ENCODE data around the gene POP4. TPM values are rescaled to one million over a fixed set of nuclear protein-coding genes. Genes with fewer than 3 reads are reported as not detected.
A peak's percentile ranks its signal among the peaks of the same experiment; 100 is the strongest.

POP4 gene
- total RNA-seq, 1 donor from 2014 or later: 66.4 TPM

DNA sequence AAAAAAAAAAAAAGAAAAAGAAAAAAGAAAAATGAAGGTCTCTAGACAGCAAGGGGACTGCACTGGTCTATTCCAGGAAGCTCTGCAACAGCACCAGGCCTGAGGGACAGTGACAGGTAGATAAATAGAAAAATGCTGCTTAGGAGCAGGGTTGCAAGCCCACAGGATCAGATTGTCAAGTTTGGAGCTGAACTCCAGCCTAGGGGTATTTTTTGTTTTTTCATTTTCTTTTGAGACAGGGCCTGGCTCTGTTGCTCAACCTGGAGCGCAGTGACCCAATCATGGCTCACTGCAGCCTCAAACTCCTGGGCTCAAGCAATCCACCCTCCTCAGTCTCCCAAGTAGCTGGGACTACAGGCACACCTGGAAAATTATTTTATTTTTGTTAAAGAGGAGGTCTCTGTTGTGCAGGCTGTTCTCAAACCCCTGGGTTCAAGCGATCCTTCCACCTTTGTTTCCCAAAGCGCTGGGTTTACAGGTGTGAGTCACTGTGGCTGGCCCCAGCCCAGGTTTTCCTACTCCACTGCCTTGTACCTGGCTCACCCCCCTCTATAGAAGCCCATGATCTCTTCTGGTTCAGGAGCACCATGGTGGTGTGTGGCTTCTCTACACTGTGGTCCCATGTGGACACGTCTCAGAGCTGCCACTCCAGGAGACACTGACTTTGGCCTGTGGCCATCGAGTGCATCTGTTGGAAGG is 23.9 kb downstream of the POP4 start:
- DNase-seq (ENCODE audit: low read depth): no peak

DNA sequence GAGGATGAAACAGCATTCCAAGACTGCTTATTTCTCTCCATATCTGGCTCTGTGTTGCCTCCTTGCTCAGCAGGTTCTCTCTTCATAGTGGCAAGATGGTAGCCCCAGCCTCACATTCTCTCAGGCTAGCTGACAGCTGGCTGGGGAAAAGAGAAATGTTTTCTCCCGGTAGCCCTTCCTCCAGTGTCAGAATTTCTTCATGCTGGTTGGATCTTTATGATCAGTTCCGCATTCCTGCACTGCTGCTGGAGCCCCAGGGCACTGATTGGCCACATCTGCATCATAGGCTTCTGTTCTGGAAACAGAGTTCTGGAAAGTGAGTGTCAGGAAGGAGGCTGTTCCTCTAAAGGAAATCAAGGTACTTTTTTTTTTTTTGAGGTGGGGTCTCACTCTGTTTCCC is 24.6 kb downstream of the POP4 start:
- peak; percentile 2 for DNase-seq (ENCODE audit: low read depth)

DNA sequence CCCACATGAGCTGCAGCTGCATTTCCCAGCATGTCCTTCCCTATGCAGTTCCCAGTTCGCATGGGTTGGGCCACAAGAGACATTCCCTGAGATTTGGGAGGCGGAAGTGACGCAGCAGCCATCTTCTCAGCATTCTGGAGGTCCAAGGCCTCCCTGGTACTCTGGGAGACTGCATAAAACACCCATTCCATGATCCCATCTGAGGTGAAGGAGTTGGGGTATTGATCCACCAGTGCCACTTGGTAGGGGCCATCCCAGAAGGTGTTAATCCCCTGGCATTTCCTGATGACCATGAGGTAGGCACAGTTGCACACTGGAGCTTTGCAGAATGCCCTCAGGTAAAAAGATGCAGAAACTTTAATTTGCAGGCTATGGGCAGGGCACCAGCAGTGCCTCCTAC is 25.4 kb downstream of the POP4 start:
- no peak for DNase-seq (ENCODE audit: low read depth)

DNA sequence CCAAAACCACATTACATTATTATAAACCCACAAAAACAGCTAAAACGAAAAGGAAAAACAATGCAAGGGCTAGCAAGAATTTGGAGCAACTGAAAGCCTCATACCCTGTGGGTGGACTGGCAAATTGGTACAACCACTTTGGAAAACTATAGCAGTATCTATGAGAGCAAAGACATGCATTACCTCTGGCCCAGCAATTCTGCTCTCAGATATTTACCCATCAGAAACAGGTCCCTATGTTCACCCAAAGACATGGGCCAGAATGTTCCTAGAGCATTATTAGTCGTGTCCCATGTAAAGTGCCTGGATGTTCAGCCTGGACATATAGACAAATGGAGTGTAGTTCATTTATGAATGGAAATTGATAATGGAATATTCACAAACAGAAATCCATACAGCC is 27.9 kb downstream of the POP4 start:
- DNase-seq (ENCODE audit: low read depth): no peak

DNA sequence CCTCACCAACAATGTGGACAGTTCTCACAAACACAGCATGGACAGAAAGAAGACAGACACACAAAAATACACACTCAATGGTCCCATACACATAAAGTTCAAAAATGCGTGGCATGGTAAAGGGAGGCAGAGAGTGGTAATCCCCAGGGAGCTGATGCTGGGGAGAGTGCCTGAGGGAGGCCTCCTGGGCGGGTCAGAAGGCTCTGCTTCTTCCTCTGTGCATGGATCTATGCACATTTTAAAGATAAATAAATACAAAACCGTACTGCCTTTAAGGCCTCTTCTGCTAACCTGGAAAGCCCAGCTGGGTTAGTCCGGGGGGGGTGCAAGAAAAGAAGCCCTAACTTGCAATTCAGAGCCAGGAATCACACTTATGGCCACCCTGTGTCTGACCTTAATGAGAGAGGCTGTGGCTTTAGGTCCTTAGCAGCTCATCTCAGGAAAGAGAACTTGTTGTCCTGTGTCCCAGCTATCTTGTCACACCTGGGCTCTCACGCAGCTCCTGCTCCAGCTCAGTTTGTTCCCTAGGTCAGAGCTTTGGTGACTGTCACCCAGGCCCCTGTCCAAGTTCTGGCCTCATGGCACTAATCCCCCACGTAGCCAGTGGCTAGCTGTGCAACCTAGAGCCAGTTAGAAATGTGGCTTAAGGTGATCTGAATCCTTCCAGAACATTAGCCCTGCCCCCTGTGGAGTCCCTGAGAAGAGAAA is 28.5 kb downstream of the POP4 start:
- no peak for DNase-seq (ENCODE audit: low read depth)

GRCh38 chr19:29635963-29636362 is 29.9 kb downstream of the POP4 start:
- DNase-seq (ENCODE audit: low read depth): no peak

- DNase-seq (ENCODE audit: low read depth): no peak
Measured at GRCh38 chr19:29636553-29637360, 30.7 kb downstream of the POP4 start.

DNA sequence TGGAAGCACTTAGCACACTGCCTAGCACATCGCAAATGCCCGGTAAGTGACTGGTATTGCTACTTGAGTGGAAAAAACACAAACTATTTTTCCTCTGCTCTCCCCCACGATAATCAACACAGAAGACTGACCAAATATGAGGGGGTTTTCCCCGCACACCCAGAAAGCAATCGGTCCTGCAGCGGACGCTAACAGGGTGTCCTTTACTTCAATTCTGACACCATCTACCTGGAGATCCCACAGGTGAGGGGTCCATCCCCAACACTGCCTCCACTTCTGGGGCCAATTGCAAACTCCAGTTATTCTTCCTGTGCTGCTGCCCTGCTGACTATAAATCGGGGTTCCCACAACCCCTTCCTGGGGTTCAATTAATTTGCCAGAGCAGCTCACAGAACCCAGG is 33.0 kb downstream of the POP4 start:
- no peak for DNase-seq (ENCODE audit: low read depth)

DNA sequence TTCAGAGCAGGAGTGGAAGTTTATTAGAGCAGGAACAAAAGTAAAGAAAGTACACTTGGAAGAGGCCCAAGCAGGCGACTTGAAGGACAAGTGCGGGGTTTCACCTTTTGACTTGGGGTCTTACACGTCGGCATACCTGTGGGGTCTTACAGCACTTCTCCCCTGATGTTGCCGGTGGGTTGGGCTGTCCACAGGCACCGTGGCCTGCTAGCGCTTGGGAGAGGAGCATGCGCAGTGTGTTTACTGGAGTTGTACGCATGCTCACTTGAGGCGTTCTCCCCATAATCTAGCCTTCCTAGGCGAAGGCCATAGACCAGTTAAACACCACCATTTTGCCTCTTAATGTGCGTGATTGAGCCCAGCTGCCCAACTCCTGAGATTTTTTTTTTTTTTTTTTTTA is 34.1 kb downstream of the POP4 start:
- no peak for DNase-seq (ENCODE audit: low read depth)

DNA sequence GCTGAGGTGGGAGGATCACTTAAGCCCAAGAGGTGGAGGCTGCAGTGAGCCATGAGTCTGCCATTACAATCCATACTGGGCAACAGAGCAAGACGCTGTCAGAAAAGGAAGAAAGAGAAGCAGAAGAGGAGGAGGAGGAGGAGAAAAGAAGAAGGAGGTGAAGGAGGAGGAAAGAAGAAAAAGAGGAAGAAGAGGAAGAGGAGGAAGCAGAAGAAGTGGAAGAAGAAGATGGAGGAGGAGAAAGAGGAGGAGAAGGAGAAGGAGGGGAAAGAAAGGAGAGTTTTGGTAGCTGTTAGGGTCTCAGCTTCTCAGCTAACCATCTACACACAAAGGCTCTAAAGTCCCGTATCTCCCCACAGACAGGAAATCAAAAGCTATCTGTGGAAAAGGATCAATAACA is 35.5 kb downstream of the POP4 start:
- DNase-seq (ENCODE audit: low read depth): no peak

- no peak for DNase-seq (ENCODE audit: low read depth)
Measured at GRCh38 chr19:29643361-29643935, 37.4 kb downstream of the POP4 start.

DNA sequence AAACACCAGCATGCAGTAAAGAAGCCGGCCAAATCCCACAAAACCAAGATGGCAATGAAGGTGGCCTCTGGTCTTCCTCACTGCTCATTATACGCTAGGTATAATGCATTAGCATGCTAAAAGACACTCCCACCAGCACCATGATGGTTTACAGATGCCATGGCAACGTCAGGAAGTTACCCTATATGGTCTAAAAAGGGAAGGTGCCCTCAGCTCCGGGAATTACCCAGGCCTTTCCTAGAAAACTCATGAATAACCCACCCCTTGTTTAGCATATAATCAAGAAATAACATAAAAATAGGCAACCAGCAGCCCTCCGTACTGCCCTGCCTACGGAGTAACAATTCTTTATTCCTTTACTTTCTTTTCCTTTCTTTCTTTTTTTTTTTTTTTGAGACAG is 38.1 kb downstream of the POP4 start:
- DNase-seq (ENCODE audit: low read depth): no peak

- DNase-seq (ENCODE audit: low read depth): no peak
Measured at GRCh38 chr19:29645491-29645867, 39.4 kb downstream of the POP4 start.

GRCh38 chr19:29645911-29646310 is 39.8 kb downstream of the POP4 start:
- DNase-seq (ENCODE audit: low read depth): no peak

DNA sequence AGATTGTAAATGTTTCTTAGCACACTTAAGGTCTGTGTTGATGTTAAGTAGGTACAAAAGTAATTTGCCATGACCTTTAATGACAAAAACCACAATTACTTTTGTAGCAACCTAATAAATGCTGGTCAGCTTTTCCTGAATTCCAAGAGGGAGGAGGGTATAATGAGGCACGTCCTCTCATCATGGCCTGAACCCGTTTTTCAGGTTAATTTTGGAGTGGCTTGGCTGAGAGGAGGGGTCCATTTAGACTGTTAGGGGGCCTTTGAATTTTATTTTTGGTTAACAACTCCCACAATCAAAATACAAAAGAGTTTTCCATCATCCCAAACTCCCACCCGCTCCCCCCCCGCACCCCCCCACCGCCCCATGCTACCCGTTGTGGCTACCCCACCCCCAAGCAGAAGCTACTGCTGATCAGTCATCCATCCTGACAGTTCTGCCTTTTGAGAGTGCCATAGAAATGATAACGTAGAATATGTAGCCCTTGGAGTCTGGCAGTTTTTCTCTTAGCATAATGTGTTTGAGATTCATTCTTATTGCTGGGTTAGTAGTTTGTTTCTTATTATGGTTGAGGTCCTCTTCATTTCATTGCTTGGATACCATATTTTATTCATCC is 44.8 kb downstream of the POP4 start:
- no peak for DNase-seq (ENCODE audit: low read depth)

DNA sequence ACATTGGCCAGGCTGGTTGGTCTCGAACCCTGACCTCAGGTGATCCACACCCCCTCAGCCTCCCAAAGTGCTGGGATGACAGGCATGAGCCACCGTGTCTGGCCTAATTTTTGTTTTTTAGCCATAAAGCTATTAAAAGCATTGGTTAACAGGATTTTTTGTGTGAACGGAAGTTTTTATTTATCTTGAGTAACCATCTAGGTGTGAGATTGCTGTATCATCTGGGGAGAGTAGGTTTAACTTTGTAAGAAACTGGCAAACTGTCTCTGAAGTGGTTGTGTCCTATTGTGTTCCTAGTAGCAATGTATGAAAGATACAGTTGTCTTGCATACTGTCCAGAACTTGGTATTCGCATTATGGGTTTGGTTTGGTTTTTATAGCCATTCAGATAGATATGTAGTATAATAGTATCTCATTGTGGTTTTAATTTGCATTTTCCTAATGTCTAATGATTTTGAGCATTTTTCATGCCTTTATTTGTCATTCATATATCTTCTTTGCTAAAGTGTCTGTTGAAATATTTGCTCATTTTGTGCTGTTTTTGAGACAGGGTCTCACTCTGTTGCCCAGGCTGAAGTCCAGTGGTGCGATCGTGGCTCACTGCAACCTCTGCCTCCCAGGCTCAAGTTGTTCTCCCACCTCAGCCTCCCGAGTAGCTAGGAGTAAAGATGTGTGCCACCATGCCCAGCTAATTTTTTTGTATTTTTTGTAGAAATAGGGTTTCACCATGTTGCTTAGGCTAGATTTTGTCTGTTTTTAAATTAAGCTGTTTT is 45.7 kb downstream of the POP4 start:
- no peak for DNase-seq (ENCODE audit: low read depth)

DNA sequence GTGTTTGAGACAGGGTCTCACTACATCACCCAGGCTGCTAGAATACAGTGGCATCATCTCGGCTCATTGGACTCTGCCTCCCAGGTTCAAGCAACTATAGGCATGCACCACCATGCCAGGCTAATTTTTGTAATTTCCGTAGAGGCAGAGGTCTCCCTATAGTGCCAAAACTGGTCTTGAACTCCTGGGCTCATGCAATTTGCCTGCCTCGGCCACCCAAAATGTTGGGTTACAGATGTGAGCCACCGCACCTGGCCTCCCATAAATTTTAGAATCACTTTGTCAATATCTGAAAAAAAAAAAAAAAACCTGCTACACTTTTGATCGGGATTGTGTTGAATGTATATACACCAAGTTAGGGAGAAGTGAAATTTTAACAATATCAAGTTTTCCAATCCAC is 47.3 kb downstream of the POP4 start:
- DNase-seq (ENCODE audit: low read depth): no peak

GRCh38 chr19:29655648-29656335 is 49.7 kb downstream of the POP4 start:
- DNase-seq (ENCODE audit: low read depth): no peak

- DNase-seq (ENCODE audit: low read depth): no peak
Measured at GRCh38 chr19:29658221-29658991, 52.3 kb downstream of the POP4 start.

GRCh38 chr19:29660835-29661234 is 54.8 kb downstream of the POP4 start:
- no peak for DNase-seq (ENCODE audit: low read depth)
